Stimulated activated naive CD8-positive, alpha-beta T cell treated with anti-CD3 and anti-CD28 coated beads, Interleukin-15, Interleukin-2, amounts not matched to agents 100 U/mL and 50 U/mL, for 24 hours (primary cell): Measurements from ENCODE around the gene S1PR2.

Experiments used
- ATAC-seq: fragments of 150-1000 bp; cut with Tn5 transposase; one replicate; pipeline ENCODE4 v1.10.0; 2021
- DNase-seq: peaks from one replicate; pipeline ENCODE4 v3.0.0; 2021

Gene S1PR2, protein sequence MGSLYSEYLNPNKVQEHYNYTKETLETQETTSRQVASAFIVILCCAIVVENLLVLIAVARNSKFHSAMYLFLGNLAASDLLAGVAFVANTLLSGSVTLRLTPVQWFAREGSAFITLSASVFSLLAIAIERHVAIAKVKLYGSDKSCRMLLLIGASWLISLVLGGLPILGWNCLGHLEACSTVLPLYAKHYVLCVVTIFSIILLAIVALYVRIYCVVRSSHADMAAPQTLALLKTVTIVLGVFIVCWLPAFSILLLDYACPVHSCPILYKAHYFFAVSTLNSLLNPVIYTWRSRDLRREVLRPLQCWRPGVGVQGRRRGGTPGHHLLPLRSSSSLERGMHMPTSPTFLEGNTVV

DNA sequence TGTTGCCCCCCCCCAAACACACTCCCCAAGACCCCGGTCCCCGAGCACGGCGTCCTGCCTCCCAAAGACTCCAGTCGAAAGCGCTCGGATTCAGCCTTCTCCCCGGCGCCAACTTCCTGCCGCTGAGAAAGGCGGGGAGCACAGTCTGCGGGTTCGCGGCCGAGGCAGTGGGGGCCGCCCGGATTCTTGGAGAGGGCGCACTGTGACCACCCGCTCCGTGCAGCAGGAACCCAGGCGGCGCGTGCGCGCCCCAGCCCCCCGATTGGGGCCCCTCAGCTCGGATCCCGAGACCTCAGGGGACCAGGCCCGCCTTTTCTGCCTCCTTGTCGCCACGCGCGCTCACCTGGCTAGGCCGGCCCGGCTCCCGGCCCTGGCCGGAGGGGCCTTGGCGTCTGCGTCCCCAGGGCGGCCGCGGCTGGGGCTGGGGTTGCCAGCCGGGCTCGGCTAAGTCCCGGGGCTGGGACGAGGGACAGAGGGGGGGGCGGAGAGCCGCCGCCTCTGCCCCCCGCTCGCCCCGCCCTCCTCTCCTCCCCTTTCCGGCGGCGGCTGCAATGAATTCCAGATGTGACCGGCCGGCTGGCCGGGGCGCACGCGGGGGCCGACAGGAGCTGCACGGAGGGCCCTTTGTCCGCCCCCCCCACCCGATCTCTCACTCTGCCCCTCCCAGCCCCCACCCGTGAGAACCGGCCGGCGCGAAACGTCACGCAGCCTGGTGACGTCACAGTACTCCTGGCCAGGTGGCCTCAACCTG, at the start of gene S1PR2:
S1PR2 (minus strand) TSS at position 471 of the 751 bp plus-strand sequence. CDS start 6,426 bp downstream, outside the sequence.
- ATAC-seq: peak; percentile 38
- DNase-seq: peak; percentile 81

DNA sequence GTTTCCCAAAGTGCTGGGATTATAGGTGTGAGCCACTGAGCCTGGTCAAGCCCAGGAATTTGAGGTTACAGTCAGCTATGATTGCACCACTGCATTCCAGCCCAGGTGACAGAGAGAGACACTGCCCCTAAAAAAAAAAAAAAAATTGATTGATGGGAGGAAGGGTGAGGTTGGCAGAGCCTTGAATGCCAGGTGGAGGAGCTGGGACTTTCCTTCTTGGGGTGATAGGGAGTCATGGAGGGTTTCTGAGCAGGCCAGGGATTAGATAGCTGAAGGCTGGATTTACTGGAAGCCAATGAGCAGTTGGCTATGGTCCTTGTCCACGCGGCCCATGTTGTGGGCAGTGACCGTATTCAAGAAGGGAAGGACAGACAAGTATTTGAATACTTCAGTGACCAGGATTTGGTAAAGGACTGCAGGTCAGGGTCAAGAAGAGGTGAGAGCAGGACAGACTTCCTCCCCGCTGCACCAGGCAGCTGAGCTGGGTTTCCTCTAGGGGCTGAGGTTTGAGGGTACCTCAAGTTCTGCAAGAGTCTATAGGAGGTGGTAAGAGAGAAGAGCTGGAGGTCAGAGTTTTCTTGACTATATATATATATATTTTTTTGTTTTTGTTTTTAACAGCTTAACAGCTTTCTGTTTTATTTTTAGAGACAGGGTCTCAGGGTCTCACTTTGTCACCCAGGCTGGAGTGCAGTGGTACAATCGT, 48.8 kb upstream of the S1PR2 start:
- ATAC-seq (no peak), DNase-seq (no peak)

DNA sequence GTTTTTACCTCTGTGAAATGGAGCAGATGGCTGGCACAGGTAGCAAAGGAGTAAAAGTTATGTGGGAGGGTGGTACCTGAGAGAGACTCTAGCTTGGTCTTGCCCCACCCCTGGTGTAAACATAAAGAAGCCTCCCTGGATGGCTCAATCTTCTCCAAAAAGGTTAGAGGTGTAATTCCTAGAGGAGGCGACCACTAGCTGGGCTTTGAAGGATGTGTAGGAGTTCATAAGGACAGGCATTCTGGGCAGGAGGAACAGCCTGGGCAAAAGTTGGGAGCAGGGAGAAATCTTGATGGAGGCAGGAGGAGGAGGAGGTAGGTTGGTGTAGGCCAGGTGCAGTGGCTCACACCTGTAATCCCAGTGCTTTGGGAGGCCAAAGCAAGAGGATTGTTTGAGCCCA, 47.8 kb upstream of the S1PR2 start:
- ATAC-seq (no peak), DNase-seq (no peak)

GRCh38 chr19:10277795-10278589, 46.9 kb upstream of the S1PR2 start:
- ATAC-seq (no peak), DNase-seq (no peak)

DNA sequence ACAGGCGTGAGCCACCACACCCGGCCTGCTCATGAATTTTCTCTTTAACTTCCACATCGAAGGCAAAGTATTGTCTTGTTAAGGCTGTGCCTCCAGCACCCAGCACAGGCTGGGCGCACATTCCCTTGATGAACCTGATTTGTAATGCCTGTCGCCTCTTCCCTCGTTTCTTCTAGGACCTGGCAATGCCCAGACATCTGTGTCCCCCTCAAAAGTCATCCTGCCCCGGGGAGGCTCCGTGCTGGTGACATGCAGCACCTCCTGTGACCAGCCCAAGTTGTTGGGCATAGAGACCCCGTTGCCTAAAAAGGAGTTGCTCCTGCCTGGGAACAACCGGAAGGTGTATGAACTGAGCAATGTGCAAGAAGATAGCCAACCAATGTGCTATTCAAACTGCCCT, 43.5 kb upstream of the S1PR2 start:
- no peak for DNase-seq
- no peak for ATAC-seq

GRCh38 chr19:10271543-10272086, 40.5 kb upstream of the S1PR2 start:
- DNase-seq (peak; percentile 57), ATAC-seq (peak; percentile 11)

DNA sequence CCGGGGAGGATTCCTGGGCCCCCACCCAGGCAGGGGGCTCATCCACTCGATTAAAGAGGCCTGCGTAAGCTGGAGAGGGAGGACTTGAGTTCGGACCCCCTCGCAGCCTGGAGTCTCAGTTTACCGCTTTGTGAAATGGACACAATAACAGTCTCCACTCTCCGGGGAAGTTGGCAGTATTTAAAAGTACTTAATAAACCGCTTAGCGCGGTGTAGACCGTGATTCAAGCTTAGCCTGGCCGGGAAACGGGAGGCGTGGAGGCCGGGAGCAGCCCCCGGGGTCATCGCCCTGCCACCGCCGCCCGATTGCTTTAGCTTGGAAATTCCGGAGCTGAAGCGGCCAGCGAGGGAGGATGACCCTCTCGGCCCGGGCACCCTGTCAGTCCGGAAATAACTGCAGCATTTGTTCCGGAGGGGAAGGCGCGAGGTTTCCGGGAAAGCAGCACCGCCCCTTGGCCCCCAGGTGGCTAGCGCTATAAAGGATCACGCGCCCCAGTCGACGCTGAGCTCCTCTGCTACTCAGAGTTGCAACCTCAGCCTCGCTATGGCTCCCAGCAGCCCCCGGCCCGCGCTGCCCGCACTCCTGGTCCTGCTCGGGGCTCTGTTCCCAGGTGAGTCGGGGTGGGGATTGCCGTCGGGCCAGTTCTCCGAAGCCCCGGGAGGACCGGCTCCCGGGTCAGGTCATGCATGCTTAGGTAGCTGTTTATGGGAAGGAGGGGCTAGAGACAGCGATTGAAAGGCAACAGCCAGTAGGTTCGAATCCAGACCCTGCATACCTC, 39.7 kb upstream of the S1PR2 start, which contains the start of gene ICAM1:
ICAM1 (plus strand) TSS at position 505 of the 779 bp plus-strand sequence; CDS start at position 545, 40 bp downstream.
- ATAC-seq (peak; percentile 58), DNase-seq (peak; percentile 85)

DNA sequence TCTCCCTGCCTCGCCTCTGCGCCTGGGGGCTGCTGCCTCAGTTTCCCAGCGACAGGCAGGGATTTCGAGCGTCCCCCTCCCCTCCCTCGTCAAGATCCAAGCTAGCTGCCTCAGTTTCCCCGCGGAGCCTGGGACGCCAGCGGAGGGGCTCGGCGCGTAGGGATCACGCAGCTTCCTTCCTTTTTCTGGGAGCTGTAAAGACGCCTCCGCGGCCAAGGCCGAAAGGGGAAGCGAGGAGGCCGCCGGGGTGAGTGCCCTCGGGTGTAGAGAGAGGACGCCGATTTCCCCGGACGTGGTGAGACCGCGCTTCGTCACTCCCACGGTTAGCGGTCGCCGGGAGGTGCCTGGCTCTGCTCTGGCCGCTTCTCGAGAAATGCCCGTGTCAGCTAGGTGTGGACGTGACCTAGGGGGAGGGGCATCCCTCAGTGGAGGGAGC, 39.1 kb upstream of the S1PR2 start:
- peak; percentile 88 for DNase-seq
- peak; percentile 72 for ATAC-seq

- ATAC-seq: peak; percentile 60
- DNase-seq: peak; percentile 95
Observed at GRCh38 chr19:10269333-10270179, 38.4 kb upstream of the S1PR2 start.

- ATAC-seq (no peak), DNase-seq (no peak)
Observed at GRCh38 chr19:10268071-10268470, 36.9 kb upstream of the S1PR2 start.

- DNase-seq: no peak
- ATAC-seq: no peak
Observed at GRCh38 chr19:10266706-10267105, 35.6 kb upstream of the S1PR2 start.

- DNase-seq (no peak), ATAC-seq (no peak)
Observed at GRCh38 chr19:10262771-10263170, 31.6 kb upstream of the S1PR2 start.

DNA sequence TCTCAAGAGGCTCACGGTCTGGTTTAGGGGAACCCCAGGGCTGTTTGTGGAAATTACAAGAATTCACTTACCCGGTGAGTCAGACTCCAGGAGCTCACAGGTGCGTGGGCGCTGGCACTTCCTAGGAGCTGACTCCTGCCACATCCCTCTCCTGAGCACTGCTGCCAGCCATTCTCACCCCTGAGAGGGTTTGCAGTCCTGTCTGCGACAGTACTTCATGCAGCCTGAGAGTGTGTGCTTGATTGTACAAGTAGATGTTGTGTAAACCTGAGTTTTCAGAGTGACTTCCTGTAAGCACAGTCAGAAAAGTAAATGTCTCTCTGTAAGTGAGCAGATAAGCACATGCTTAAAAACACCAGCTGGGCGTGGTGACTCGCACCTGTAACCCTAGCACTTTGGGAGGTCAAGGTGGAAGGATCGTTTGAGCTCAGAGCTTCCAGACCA, 29.0 kb upstream of the S1PR2 start:
- DNase-seq (peak; percentile 70), ATAC-seq (peak; percentile 71)

DNA sequence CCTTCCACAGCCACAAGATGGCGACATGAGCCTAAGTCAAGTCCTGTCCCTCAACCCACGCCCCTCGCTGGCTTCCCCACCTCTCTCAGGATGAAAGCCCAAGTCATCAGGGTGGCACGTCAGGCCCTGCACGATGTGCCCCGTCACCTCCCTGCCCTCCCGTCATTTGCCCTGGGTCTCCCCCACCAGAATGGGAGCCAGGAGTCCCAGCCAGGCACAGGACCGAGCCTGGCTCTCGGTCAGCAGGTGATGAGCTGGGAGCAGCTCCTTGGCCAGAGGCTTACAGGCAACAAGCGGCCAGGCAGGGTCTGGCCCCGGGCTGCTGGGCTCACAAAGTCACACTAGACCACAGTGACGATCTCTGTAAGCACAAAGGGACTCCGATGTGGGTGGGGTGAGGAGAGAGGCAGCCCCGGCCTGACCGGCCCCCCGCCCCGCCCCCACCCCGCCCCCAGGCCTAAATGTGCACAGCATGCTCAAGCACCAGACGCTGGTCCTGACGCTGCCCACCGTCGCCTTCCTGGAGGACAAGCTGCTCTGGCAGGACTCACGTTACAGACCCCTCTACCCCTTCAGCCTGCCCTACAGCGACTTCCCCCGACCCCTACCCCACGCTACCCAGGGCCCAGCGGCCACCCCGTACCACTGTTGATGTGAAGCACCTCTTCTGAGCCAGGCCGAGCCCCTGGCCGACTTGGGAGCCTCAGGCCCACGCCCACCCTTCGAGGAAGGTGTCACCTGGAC, 28.2 kb upstream of the S1PR2 start:
- DNase-seq (peak; percentile 95), ATAC-seq (peak; percentile 76)

GRCh38 chr19:10258080-10258710, 27.1 kb upstream of the S1PR2 start:
- no peak for DNase-seq
- ATAC-seq: no peak

- ATAC-seq (no peak), DNase-seq (no peak)
Observed at GRCh38 chr19:10256970-10257615, 26.0 kb upstream of the S1PR2 start.

- ATAC-seq: no peak
- no peak for DNase-seq
Observed at GRCh38 chr19:10256551-10256950, 25.4 kb upstream of the S1PR2 start.

- ATAC-seq (no peak), DNase-seq (no peak)
Observed at GRCh38 chr19:10255358-10255757, 24.2 kb upstream of the S1PR2 start.
